ENCODE data around the gene FGFBP3. TPM values are rescaled to one million over a fixed set of nuclear protein-coding genes. Genes with fewer than 3 reads are reported as not detected.

Gene FGFBP3
- total RNA-seq (2021) (0.68 and 1.0 TPM in 2 replicates), Bru-seq, nascent RNA (percentile 45 among the genes with signal in this experiment), BruChase-seq, experiment 1, labeled RNA remaining after a 2-hour chase (percentile 40 among the genes with signal in this experiment), BruChase-seq, experiment 2, labeled RNA remaining after a 6-hour chase (percentile 36 among the genes with signal in this experiment)
- long read RNA-seq, partial matches to known transcripts, result 0 of 2 reads
- long read RNA-seq, other reads (novel, unspliced or antisense), result 2 of 2 reads

GRCh38 chr10:91909117-91909677 lies at the start of gene FGFBP3:
Gene FGFBP3, minus strand, starts transcription at chr10:91909486. Its CDS starts 517 bp downstream, at chr10:91908969.
- Histone ChIP-seq H3K4me2 (peak within 1 kb of the TSS; percentile 94), H3K36me3 (ENCODE audit: low read depth) (no peaks in the 10 kb centered on the region; the same call in 1 of the 2 replicates), H3K27ac (no peak within 1 kb of the TSS), H3K4me3 (peak within 1 kb of the TSS; percentile 72), H4K20me1 (ENCODE audit: insufficient read depth) (no peaks in the 10 kb centered on the region), H3K79me2 (ENCODE audit: low read depth) (no peaks in the 10 kb centered on the region), H3K27me3 (ENCODE audit: insufficient read depth, low read depth) (no peaks in the 10 kb centered on the region), H3K4me1 (replicated peaks; ENCODE audit: insufficient read depth) (peaks cover 7% of the 10 kb centered on the region), H3K9me3 (ENCODE audit: insufficient read depth, low read depth) (no peaks in the 10 kb centered on the region), H3F3A (ENCODE audit: insufficient read depth, low read depth) (peaks cover 7% of the 10 kb centered on the region; the same call in 1 of the 2 replicates), H2AFZ (peak within 1 kb of the TSS; percentile 91), H3K9me2 (ENCODE audit: insufficient read depth) (no peaks in the 10 kb centered on the region)
- CTCF ChIA-PET, result no interaction called here
- POLR2A ChIA-PET (ENCODE audit: unreplicated experiment), result interaction anchor here (0.6 kb wide), 1 partner anchor 22 kb away, joined by 4 read pairs; no protein-coding TSS in a partner anchor
- DNase-seq, result peak; percentile 8 to 40
- no peak for TF ChIP-seq EZH2 (IDR thresholded peaks at IDR 0.05; ENCODE audit: low read depth)
- TF ChIP-seq, protein P1, sequence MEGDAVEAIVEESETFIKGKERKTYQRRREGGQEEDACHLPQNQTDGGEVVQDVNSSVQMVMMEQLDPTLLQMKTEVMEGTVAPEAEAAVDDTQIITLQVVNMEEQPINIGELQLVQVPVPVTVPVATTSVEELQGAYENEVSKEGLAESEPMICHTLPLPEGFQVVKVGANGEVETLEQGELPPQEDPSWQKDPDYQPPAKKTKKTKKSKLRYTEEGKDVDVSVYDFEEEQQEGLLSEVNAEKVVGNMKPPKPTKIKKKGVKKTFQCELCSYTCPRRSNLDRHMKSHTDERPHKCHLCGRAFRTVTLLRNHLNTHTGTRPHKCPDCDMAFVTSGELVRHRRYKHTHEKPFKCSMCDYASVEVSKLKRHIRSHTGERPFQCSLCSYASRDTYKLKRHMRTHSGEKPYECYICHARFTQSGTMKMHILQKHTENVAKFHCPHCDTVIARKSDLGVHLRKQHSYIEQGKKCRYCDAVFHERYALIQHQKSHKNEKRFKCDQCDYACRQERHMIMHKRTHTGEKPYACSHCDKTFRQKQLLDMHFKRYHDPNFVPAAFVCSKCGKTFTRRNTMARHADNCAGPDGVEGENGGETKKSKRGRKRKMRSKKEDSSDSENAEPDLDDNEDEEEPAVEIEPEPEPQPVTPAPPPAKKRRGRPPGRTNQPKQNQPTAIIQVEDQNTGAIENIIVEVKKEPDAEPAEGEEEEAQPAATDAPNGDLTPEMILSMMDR (conservative IDR thresholded peaks at IDR 0.05), result no peak
- no TSS peak for BruUV-seq (replicated peaks)
- intact Hi-C loops (cut with micrococcal nuclease; ENCODE audit: unreplicated experiment), result loop anchor here (1.0 to 5.0 kb wide), 3 partner anchors 52 to 611 kb away; no protein-coding TSS in a partner anchor

GRCh38 chr10:91957091-91957490 lies 47.8 kb upstream of the FGFBP3 start:
- Histone ChIP-seq H3K36me3 (ENCODE audit: low read depth) (peaks cover 20% of the 10 kb centered on the region), H3K9me2 (ENCODE audit: insufficient read depth) (no peaks in the 10 kb centered on the region), H3K27me3 (ENCODE audit: insufficient read depth, low read depth) (no peaks in the 10 kb centered on the region), H2AFZ (no peak overlapping the region), H4K20me1 (ENCODE audit: insufficient read depth) (no peaks in the 10 kb centered on the region), H3K4me3 (no peak overlapping the region), H3K4me1 (replicated peaks; ENCODE audit: insufficient read depth) (peaks cover 16% of the 10 kb centered on the region), H3K9me3 (ENCODE audit: insufficient read depth, low read depth) (no peaks in the 10 kb centered on the region), H3F3A (ENCODE audit: insufficient read depth, low read depth) (peaks cover 9% of the 10 kb centered on the region; the same call in 1 of the 2 replicates), H3K27ac (no peak overlapping the region), H3K79me2 (ENCODE audit: low read depth) (no peaks in the 10 kb centered on the region), H3K4me2 (no peak overlapping the region)
- DNase-seq, result no peak
- intact Hi-C loops (cut with micrococcal nuclease; ENCODE audit: unreplicated experiment), result no loop called here
- ChIA-PET POLR2A (ENCODE audit: unreplicated experiment) (no interaction called here), CTCF (interaction anchor here (0.6 kb wide), 1 partner anchor 1555 kb away, joined by 4 read pairs; no protein-coding TSS in a partner anchor)
- no TSS peak for BruUV-seq (replicated peaks)
- TF ChIP-seq, protein P1 (conservative IDR thresholded peaks at IDR 0.05), result no peak
- no peak for TF ChIP-seq EZH2 (IDR thresholded peaks at IDR 0.05; ENCODE audit: low read depth)

- Histone ChIP-seq H3K9me3 (ENCODE audit: insufficient read depth, low read depth) (no peaks in the 10 kb centered on the region), H4K20me1 (ENCODE audit: insufficient read depth) (no peaks in the 10 kb centered on the region), H3K36me3 (ENCODE audit: low read depth) (peaks cover 20% of the 10 kb centered on the region), H2AFZ (no peak overlapping the region), H3K27ac (peak overlapping the region; percentile 32; the same call in 1 of the 2 replicates), H3K4me1 (replicated peaks; ENCODE audit: insufficient read depth) (peaks cover 16% of the 10 kb centered on the region), H3K9me2 (ENCODE audit: insufficient read depth) (no peaks in the 10 kb centered on the region), H3F3A (ENCODE audit: insufficient read depth, low read depth) (peaks cover 9% of the 10 kb centered on the region; the same call in 1 of the 2 replicates), H3K4me3 (peak overlapping the region; percentile 11; the same call in 1 of the 2 replicates), H3K27me3 (ENCODE audit: insufficient read depth, low read depth) (no peaks in the 10 kb centered on the region), H3K79me2 (ENCODE audit: low read depth) (no peaks in the 10 kb centered on the region), H3K4me2 (peak overlapping the region; percentile 29)
- ChIA-PET CTCF (no interaction called here), POLR2A (ENCODE audit: unreplicated experiment) (no interaction called here)
- DNase-seq, result peak in 1 of 2 experiments; percentile 55
- intact Hi-C loops (cut with micrococcal nuclease; ENCODE audit: unreplicated experiment), result no loop called here
- TF ChIP-seq, protein P1 (conservative IDR thresholded peaks at IDR 0.05), result no peak
- TF ChIP-seq EZH2 (IDR thresholded peaks at IDR 0.05; ENCODE audit: low read depth), result no peak
- no TSS peak for BruUV-seq (replicated peaks)
These were observed 45.8 kb upstream of the FGFBP3 start for GRCh38 chr10:91955114-91955513.
